ENCODE measurements around the gene NOL8.

Gene NOL8

GRCh38 chr9:92312887-92313623 is 12.1 kb downstream of the NOL8 start:
- Histone ChIP-seq H3K27ac (no peak overlapping the region), H3K4me3 (no peak overlapping the region)
- TF ChIP-seq, protein P1, sequence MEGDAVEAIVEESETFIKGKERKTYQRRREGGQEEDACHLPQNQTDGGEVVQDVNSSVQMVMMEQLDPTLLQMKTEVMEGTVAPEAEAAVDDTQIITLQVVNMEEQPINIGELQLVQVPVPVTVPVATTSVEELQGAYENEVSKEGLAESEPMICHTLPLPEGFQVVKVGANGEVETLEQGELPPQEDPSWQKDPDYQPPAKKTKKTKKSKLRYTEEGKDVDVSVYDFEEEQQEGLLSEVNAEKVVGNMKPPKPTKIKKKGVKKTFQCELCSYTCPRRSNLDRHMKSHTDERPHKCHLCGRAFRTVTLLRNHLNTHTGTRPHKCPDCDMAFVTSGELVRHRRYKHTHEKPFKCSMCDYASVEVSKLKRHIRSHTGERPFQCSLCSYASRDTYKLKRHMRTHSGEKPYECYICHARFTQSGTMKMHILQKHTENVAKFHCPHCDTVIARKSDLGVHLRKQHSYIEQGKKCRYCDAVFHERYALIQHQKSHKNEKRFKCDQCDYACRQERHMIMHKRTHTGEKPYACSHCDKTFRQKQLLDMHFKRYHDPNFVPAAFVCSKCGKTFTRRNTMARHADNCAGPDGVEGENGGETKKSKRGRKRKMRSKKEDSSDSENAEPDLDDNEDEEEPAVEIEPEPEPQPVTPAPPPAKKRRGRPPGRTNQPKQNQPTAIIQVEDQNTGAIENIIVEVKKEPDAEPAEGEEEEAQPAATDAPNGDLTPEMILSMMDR (IDR thresholded peaks at IDR 0.05), result no peak
- DNase-seq (ENCODE audit: low spot score), result no peak

GRCh38 chr9:92310562-92310961 is 14.6 kb downstream of the NOL8 start:
- TF ChIP-seq, protein P1 (IDR thresholded peaks at IDR 0.05), result no peak
- no peak overlapping the region for H3K4me3 ChIP-seq
- no peak for DNase-seq (ENCODE audit: low spot score)
- no peak overlapping the region for H3K27ac ChIP-seq

DNA sequence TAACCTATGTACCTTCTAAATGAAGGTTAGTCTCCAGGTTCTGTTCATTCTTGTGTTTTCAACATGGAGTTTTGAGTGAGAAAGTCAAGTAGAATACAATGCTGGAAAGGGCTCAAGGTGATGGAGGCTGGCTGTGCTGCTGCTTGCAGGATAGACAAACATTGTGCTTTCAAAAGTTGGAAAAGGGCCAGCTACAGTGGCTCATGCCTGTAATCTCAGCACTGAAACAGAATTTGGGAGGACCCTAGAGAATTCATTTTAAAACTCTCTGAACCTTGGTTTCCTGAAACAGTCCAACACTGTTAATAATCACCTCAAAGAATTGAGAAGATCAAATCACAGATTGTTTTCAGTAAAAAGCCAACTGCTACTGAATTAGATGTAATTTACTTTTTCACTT is 16.3 kb downstream of the NOL8 start:
- Histone ChIP-seq H3K4me3 (no peak overlapping the region), H3K27ac (no peak overlapping the region)
- no peak for DNase-seq (ENCODE audit: low spot score)
- TF ChIP-seq, protein P1 (IDR thresholded peaks at IDR 0.05), result no peak

GRCh38 chr9:92300936-92301335 is 24.2 kb downstream of the NOL8 start:
- no peak overlapping the region for H3K4me3 ChIP-seq
- DNase-seq (ENCODE audit: low spot score), result no peak
- no peak overlapping the region for H3K27ac ChIP-seq
- TF ChIP-seq, protein P1 (IDR thresholded peaks at IDR 0.05), result no peak

DNA sequence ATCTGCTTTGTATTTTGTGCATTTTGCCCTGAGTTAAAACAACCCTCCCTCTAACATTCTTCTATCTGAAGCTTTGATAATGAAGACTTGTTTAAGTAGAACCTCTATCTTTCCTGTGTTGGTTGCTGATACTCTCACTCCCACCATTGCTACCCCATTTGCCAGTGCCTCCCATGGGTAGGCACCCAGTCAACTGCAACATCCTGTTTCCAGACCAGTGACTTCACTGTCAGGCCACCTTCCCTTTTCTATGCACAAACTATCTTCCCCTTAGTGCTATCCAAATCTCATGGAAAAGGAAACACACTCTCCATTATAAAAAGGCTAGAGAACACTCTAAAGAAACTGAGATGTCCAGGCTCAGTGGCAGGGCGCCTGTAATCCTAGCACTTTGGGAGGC is 26.0 kb downstream of the NOL8 start:
- no peak for DNase-seq (ENCODE audit: low spot score)
- no peak overlapping the region for H3K27ac ChIP-seq
- no peak overlapping the region for H3K4me3 ChIP-seq
- TF ChIP-seq, protein P1 (IDR thresholded peaks at IDR 0.05), result no peak

GRCh38 chr9:92298036-92298435 is 27.1 kb downstream of the NOL8 start:
- Histone ChIP-seq H3K27ac (no peak overlapping the region), H3K4me3 (no peak overlapping the region)
- TF ChIP-seq, protein P1 (IDR thresholded peaks at IDR 0.05), result no peak
- DNase-seq (ENCODE audit: low spot score), result no peak

GRCh38 chr9:92297611-92298010 is 27.5 kb downstream of the NOL8 start:
- no peak for DNase-seq (ENCODE audit: low spot score)
- Histone ChIP-seq H3K27ac (no peak overlapping the region), H3K4me3 (no peak overlapping the region)
- TF ChIP-seq, protein P1 (IDR thresholded peaks at IDR 0.05), result no peak

All from coronary artery (tissue), 2 donors.